Keratinocyte (primary cell): ENCODE measurements around the gene CPN2. TPM values are rescaled to one million over a fixed set of nuclear protein-coding genes. Genes with fewer than 3 reads are reported as not detected.

Source experiments
- DNase-seq: peaks from one replicate; pipeline ENCODE4 v3.0.0-alpha.2; 2011; ENCODE audit warnings: low read depth, missing footprints, low spot score
- FAIRE-seq: peaks from 2 replicates; lab custom pipeline; 2011; peaks lifted over from hg19 to GRCh38; lab: Jason Lieb, UNC
- H2AFZ ChIP-seq: 2 replicates; pipeline ENCODE4 v1.6.0; 2012; ENCODE audit warnings: low read length, control low read depth, inconsistent platforms; ENCODE audit not compliant: control insufficient read depth
- H3K27ac ChIP-seq: 2 replicates; pipeline ENCODE4 v1.5.1; 2011; ENCODE audit warnings: low read length; ENCODE audit not compliant: control insufficient read depth, insufficient read depth
- H3K27me3 ChIP-seq: 3 replicates; pipeline ENCODE4 v1.6.0; 2011; ENCODE audit warnings: low read length; ENCODE audit not compliant: control insufficient read depth, insufficient read depth; ENCODE audit errors: extremely low read depth
- H3K36me3 ChIP-seq, 2 experiments: 2 replicates in 1 of 2; 3 replicates in 1 of 2; pipeline ENCODE4 v1.5.1; 2011; ENCODE audit warnings: low read length in 2 of 2, mild to moderate bottlenecking in 1 of 2; ENCODE audit not compliant: control insufficient read depth in 2 of 2, insufficient read depth in 2 of 2; ENCODE audit errors: extremely low read depth in 1 of 2
- H3K4me1 ChIP-seq: 3 replicates; pipeline ENCODE4 v1.5.1; 2011; ENCODE audit warnings: low read length; ENCODE audit not compliant: control insufficient read depth, insufficient read depth; ENCODE audit errors: extremely low read depth
- H3K4me2 ChIP-seq: 3 replicates; pipeline ENCODE4 v1.6.0; 2011; ENCODE audit warnings: low read depth, low read length; ENCODE audit not compliant: control insufficient read depth, insufficient read depth; ENCODE audit errors: extremely low read depth
- H3K4me3 ChIP-seq, 3 experiments: fragments of 200-600 bp in 1 of 3; sonication (generic) in 1 of 3; 2 replicates in 2 of 3; 3 replicates in 1 of 3; pipeline ENCODE4 v1.5.1; 2011 to 2016; ENCODE audit warnings: low read length in 3 of 3, mild to moderate bottlenecking in 3 of 3, control low read depth in 2 of 3, inconsistent platforms in 1 of 3, low read depth in 1 of 3, mixed read lengths in 1 of 3, mixed run types in 1 of 3, moderate library complexity in 1 of 3; ENCODE audit not compliant: control insufficient read depth in 2 of 3, insufficient read depth in 2 of 3; ENCODE audit errors: extremely low read depth in 1 of 3
- H3K79me2 ChIP-seq: 2 replicates; pipeline ENCODE4 v1.6.0; 2012; ENCODE audit warnings: low read length; ENCODE audit not compliant: control insufficient read depth, insufficient read depth
- H3K9ac ChIP-seq: 3 replicates; pipeline ENCODE4 v1.6.0; 2011; ENCODE audit warnings: low read length; ENCODE audit not compliant: control insufficient read depth, insufficient read depth; ENCODE audit errors: extremely low read depth
- H3K9me1 ChIP-seq: 3 replicates; pipeline ENCODE4 v1.6.0; 2011; ENCODE audit warnings: low read length; ENCODE audit not compliant: control insufficient read depth, insufficient read depth; ENCODE audit errors: extremely low read depth
- H3K9me3 ChIP-seq: 2 replicates; pipeline ENCODE4 v1.5.1; 2012; ENCODE audit warnings: low read depth, low read length; ENCODE audit not compliant: control insufficient read depth
- H4K20me1 ChIP-seq: 3 replicates; pipeline ENCODE4 v1.6.0; 2011; ENCODE audit warnings: low read length; ENCODE audit not compliant: control insufficient read depth, insufficient read depth; ENCODE audit errors: extremely low read depth
- CTCF ChIP-seq, 3 experiments: IDR thresholded peaks in 1 of 3; conservative IDR thresholded peaks in 1 of 3; optimal IDR thresholded peaks in 1 of 3; 2 replicates in 2 of 3; 3 replicates in 1 of 3; pipeline versions ENCODE3 to v1.5.1; 2011; ENCODE audit warnings: low read length in 3 of 3, mild to moderate bottlenecking in 3 of 3, moderate library complexity in 2 of 3, control low read depth in 1 of 3, inconsistent platforms in 1 of 3; ENCODE audit not compliant: insufficient read depth in 2 of 3; ENCODE audit errors: extremely low read depth in 1 of 3
- EZH2 ChIP-seq: IDR thresholded peaks from one replicate; pipeline ENCODE4 v1.6.1; 2012; ENCODE audit warnings: inconsistent platforms, mild to moderate bottlenecking, low read length, moderate library complexity
- dilution Hi-C: fragments of 300-500 bp; cut with MboI; formaldehyde crosslinking; loops from one replicate; pipeline ENCODE4 v1.7.0; 2020; ENCODE audit warnings: low sequenced_read_pairs; ENCODE audit not compliant: extremely low pct_ligation_motif_present
- polyA plus RNA-seq, 5 experiments: library from polyadenylated mRNA; depleted of rRNA in 3 of 5; stranded (reverse) in 3 of 5; stranded (forward) in 1 of 5; unstranded in 1 of 5; fragments of >200 nt; gene quantifications; 1 replicate in 1 of 5; 2 replicates in 3 of 5; 3 replicates in 1 of 5; pipeline versions ENCODE4 v1.2.1 to v1.2.3, GENCODE V29; 2011 to 2012; ENCODE audit warnings: missing spikeins in 2 of 5, low read depth in 1 of 5, low replicate concordance in 1 of 5

Gene CPN2
- polyA plus RNA-seq, 1 donor (not counting 4 experiments of a cell fraction or from before 2014, with no cell fraction given) = not detected

GRCh38 chr3:194337965-194338753 is 13.0 kb downstream of the CPN2 start:
- Histone ChIP-seq H2AFZ (no peak overlapping the region), H4K20me1 (no peaks in the 10 kb centered on the region), H3K9me3 (no peaks in the 10 kb centered on the region), H3K9me1 (no peaks in the 10 kb centered on the region), H3K27ac (no peak overlapping the region), H3K36me3 (no peaks in the 10 kb centered on the region), H3K4me1 (peaks cover 5% of the 10 kb centered on the region), H3K4me2 (no peak overlapping the region), H3K9ac (no peak overlapping the region), H3K27me3 (peaks cover 6% of the 10 kb centered on the region), H3K79me2 (no peaks in the 10 kb centered on the region), H3K4me3 (no peak overlapping the region)
- TF ChIP-seq CTCF (optimal IDR thresholded peaks at IDR 0.05 in 1 of 3, IDR thresholded peaks at IDR 0.05 in 1 of 3, conservative IDR thresholded peaks at IDR 0.05 in 1 of 3; ENCODE audit: extremely low read depth in 1 of 3, insufficient read depth in 2 of 3, low read length in 3 of 3) (no peak), EZH2 (no peak)
- DNase-seq (no peak), FAIRE-seq (no peak)
- dilution Hi-C loops = no loop called here

- no peaks in the 10 kb centered on the region for H3K9me3 ChIP-seq
- H4K20me1 ChIP-seq = no peaks in the 10 kb centered on the region
- no peaks in the 10 kb centered on the region for H3K9me1 ChIP-seq
- DNase-seq (no peak), FAIRE-seq (no peak)
- dilution Hi-C loops = no loop called here
- H3K36me3 ChIP-seq = no peaks in the 10 kb centered on the region
- TF ChIP-seq EZH2 (no peak), CTCF (optimal IDR thresholded peaks at IDR 0.05 in 1 of 3, IDR thresholded peaks at IDR 0.05 in 1 of 3, conservative IDR thresholded peaks at IDR 0.05 in 1 of 3; ENCODE audit: extremely low read depth in 1 of 3, insufficient read depth in 2 of 3, low read length in 3 of 3) (no peak)
- H3K4me2 ChIP-seq = no peak overlapping the region
- no peak overlapping the region for H3K27ac ChIP-seq
- no peak overlapping the region for H2AFZ ChIP-seq
- H3K4me1 ChIP-seq = peaks cover 6% of the 10 kb centered on the region
- H3K79me2 ChIP-seq = no peaks in the 10 kb centered on the region
- H3K4me3 ChIP-seq = no peak overlapping the region
- peaks cover 1% of the 10 kb centered on the region for H3K27me3 ChIP-seq
- H3K9ac ChIP-seq = no peak overlapping the region
These were observed 14.3 kb downstream of the CPN2 start for GRCh38 chr3:194336601-194337355.
